A673 (cell line): Measurements from ENCODE around the gene TNFAIP6.

Experiments
- CTCF ChIP-seq: fragments of 300-800, 200-600 bp; sonication (generic); conservative IDR thresholded peaks from 2 replicates; pipeline ENCODE4 v1.5.1; 2017; ENCODE audit warnings: low read depth, mild to moderate bottlenecking, antibody characterized with exemption, low read length, moderate library complexity, mixed read lengths
- EZH2 ChIP-seq: fragments of 200-600 bp; sonication (generic); IDR thresholded peaks from 2 replicates; pipeline ENCODE4 v1.6.1; 2017; ENCODE audit warnings: borderline replicate concordance, low read depth, mild to moderate bottlenecking, mixed read lengths, antibody characterized with exemption, low read length; ENCODE audit not compliant: poor library complexity, severe bottlenecking

GRCh38 chr2:151407281-151407680 lies 49.9 kb downstream of the TNFAIP6 start:
- TF ChIP-seq CTCF, result no peak
- no peak for TF ChIP-seq EZH2
